HepG2 (cell line): ENCODE results near the gene PLB1. TPM values are rescaled to one million over a fixed set of nuclear protein-coding genes. Genes with fewer than 3 reads are reported as not detected.

Source experiments
- HDAC2 ChIP-seq: sonication (generic); formaldehyde crosslinking; IDR thresholded peaks from 2 replicates; pipeline ENCODE4 v1.4.0; 2020; ENCODE audit warnings: missing genetic modification reagents
- HMGXB3 ChIP-seq: sonication (generic); formaldehyde crosslinking; IDR thresholded peaks from 2 replicates; pipeline ENCODE4 v1.4.0; 2020; ENCODE audit warnings: missing genetic modification reagents, borderline replicate concordance
- JUN ChIP-seq: sonication (generic); formaldehyde crosslinking; IDR thresholded peaks from 2 replicates; pipeline ENCODE4 v1.4.0; 2020; ENCODE audit warnings: mild to moderate bottlenecking, missing genetic modification reagents
- KLF12 ChIP-seq: sonication (generic); formaldehyde crosslinking; IDR thresholded peaks from 2 replicates; pipeline ENCODE4 v1.4.0; 2020; ENCODE audit warnings: missing genetic modification reagents, borderline replicate concordance
- MIER2 ChIP-seq: IDR thresholded peaks from 2 replicates; pipeline ENCODE4 v1.6.1; 2016; ENCODE audit warnings: missing biosample characterization, missing genetic modification reagents
- MYPOP ChIP-seq: sonication (generic); formaldehyde crosslinking; IDR thresholded peaks from 2 replicates; pipeline ENCODE4 v1.8.1; 2023; ENCODE audit warnings: mild to moderate bottlenecking, moderate library complexity, missing genetic modification reagents
- NCOA1 ChIP-seq: sonication (generic); formaldehyde crosslinking; IDR thresholded peaks from 2 replicates; pipeline ENCODE4 v1.9.0; 2021; ENCODE audit warnings: missing genetic modification reagents
- PCBP1 ChIP-seq: fragments of 200-400 bp; formaldehyde crosslinking; IDR thresholded peaks from 2 replicates; pipeline ENCODE4 v1.6.1; 2017; ENCODE audit warnings: mild to moderate bottlenecking, low read depth, low read length, borderline replicate concordance
- RNF2 ChIP-seq: fragments of 450-650 bp; conservative IDR thresholded peaks from 2 replicates; pipeline ENCODE4 v1.6.1; 2016; ENCODE audit warnings: low read depth
- SKI ChIP-seq: fragments of 450-650 bp; IDR thresholded peaks from one replicate; pipeline ENCODE4 v1.6.1; 2018; ENCODE audit warnings: mild to moderate bottlenecking; ENCODE audit not compliant: partially characterized antibody
- SNRNP70 ChIP-seq: fragments of 200-400 bp; formaldehyde crosslinking; IDR thresholded peaks from 2 replicates; pipeline ENCODE4 v1.6.1; 2017; ENCODE audit warnings: mild to moderate bottlenecking, low read depth, low read length, moderate library complexity
- SRSF4 ChIP-seq: fragments of 200-400 bp; formaldehyde crosslinking; IDR thresholded peaks from one replicate; pipeline ENCODE4 v1.6.1; 2018; ENCODE audit warnings: mild to moderate bottlenecking, low read depth, low read length, moderate library complexity; ENCODE audit not compliant: poor library complexity, severe bottlenecking
- TCF12 ChIP-seq, 2 experiments: fragments of 450-650 bp in 1 of 2; sonication (generic) in 1 of 2; formaldehyde crosslinking in 1 of 2; IDR thresholded peaks; 2 replicates each; pipeline versions ENCODE4 v1.6.1 to v1.8.0; 2017 to 2022; ENCODE audit warnings: antibody characterized with exemption in 1 of 2, mild to moderate bottlenecking in 1 of 2, missing genetic modification reagents in 1 of 2, moderate library complexity in 1 of 2
- UBTF ChIP-seq: sonication (generic); formaldehyde crosslinking; IDR thresholded peaks from 2 replicates; pipeline ENCODE4 v1.4.0; 2020; ENCODE audit warnings: mild to moderate bottlenecking, missing genetic modification reagents
- ZNF3 ChIP-seq: IDR thresholded peaks from 2 replicates; pipeline ENCODE4 v1.7.0; 2017; ENCODE audit warnings: inconsistent platforms
- ZNF354B ChIP-seq: sonication (generic); formaldehyde crosslinking; IDR thresholded peaks from 2 replicates; pipeline ENCODE4 v1.8.0; 2022; ENCODE audit warnings: mild to moderate bottlenecking, missing genetic modification reagents
- ZNF616 ChIP-seq: sonication (generic); formaldehyde crosslinking; IDR thresholded peaks from 2 replicates; pipeline ENCODE4 v1.5.0; 2020; ENCODE audit warnings: low read depth, mild to moderate bottlenecking, missing genetic modification reagents
- ZNF670 ChIP-seq: sonication (generic); formaldehyde crosslinking; IDR thresholded peaks from 2 replicates; pipeline ENCODE4 v1.8.0; 2022; ENCODE audit warnings: mild to moderate bottlenecking, missing genetic modification reagents, borderline replicate concordance
- ZNF7 ChIP-seq: IDR thresholded peaks from 2 replicates; pipeline ENCODE4 v1.6.1; 2016; ENCODE audit warnings: missing biosample characterization, missing genetic modification reagents
- ZNF772 ChIP-seq: sonication (generic); formaldehyde crosslinking; IDR thresholded peaks from 2 replicates; pipeline ENCODE4 v1.5.0; 2020; ENCODE audit warnings: mild to moderate bottlenecking, missing genetic modification reagents
- polyA plus RNA-seq, 8 experiments: library from polyadenylated mRNA; depleted of rRNA in 3 of 8; stranded (reverse) in 7 of 8; unstranded in 1 of 8; fragments of >200 nt; fragmentation: Illumina TruSeq in 4 of 8; extraction: Trizol in 4 of 8; gene quantifications; 2 replicates each; pipeline versions ENCODE4 v1.2.1 to v1.2.3, GENCODE V29; 2011 to 2016; ENCODE audit warnings: low read depth in 4 of 8, missing spikeins in 1 of 8, mixed read lengths in 1 of 8; ENCODE audit not compliant: insufficient read depth in 1 of 8
- total RNA-seq, 5 experiments: library from RNA; depleted of rRNA; stranded (reverse); fragments of >200 nt; fragmentation: Illumina TruSeq; extraction: Trizol; gene quantifications; 2 replicates each; pipeline ENCODE4 v1.2.3, GENCODE V29; 2016; ENCODE audit warnings: low read depth in 1 of 5
- TF ChIP-seq, protein P1 (sequence below): sonication (generic); formaldehyde crosslinking; IDR thresholded peaks from 2 replicates; pipeline ENCODE4 v1.5.0; 2020; ENCODE audit warnings: missing genetic modification reagents, mild to moderate bottlenecking, borderline replicate concordance

Gene PLB1
- total and polyA plus RNA-seq, 2 of the 13 experiments (the other 11 are each of a cell fraction or from before 2014, with no cell fraction given): 0.20 to 1.8 TPM

GRCh38 chr2:28594332-28595108 is 98.7 kb downstream of the PLB1 start (continued):
- TF ChIP-seq, protein P1, sequence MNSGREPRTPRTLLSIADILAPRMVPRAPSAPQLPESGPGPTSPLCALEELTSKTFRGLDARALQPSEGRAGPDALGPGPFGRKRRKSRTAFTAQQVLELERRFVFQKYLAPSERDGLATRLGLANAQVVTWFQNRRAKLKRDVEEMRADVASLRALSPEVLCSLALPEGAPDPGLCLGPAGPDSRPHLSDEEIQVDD: no peak
- no peak for TF ChIP-seq ZNF354B (CRISPR knock-in tag)
- no peak for TF ChIP-seq SRSF4
- TF ChIP-seq MYPOP (CRISPR knock-in tag): no peak
- no peak for TF ChIP-seq ZNF670
- no peak for TF ChIP-seq UBTF
- TF ChIP-seq KLF12 (CRISPR knock-in tag): no peak
- TF ChIP-seq ZNF3: no peak
- TF ChIP-seq HDAC2 (CRISPR knock-in tag): no peak
- no peak for TF ChIP-seq PCBP1
- TF ChIP-seq ZNF7 (CRISPR knock-in tag): no peak
- TF ChIP-seq HMGXB3 (CRISPR knock-in tag): no peak
- 0 out of 2 replicates have a peak, but pooled peaks have one; percentile 33 for TF ChIP-seq MIER2 (CRISPR knock-in tag)
- TF ChIP-seq SKI: no peak
- TF ChIP-seq NCOA1 (CRISPR knock-in tag): no peak
- no peak for TF ChIP-seq SNRNP70
- no peak for TF ChIP-seq JUN (CRISPR knock-in tag)
- 0 out of 2 replicates have a peak, but pooled peaks have one; percentile 35 for TF ChIP-seq RNF2
- no peak for TF ChIP-seq ZNF772
- no peak for TF ChIP-seq TCF12 (IDR thresholded peaks at IDR 0.05)
- no peak for TF ChIP-seq TCF12 (CRISPR knock-in tag; IDR thresholded peaks at IDR 0.05)
- no peak for TF ChIP-seq ZNF616 (CRISPR knock-in tag)
